Sigmoid colon (tissue), 7 donors: ENCODE measurements around the gene C2orf74. TPM values are rescaled to one million over a fixed set of nuclear protein-coding genes. Genes with fewer than 3 reads are reported as not detected.

Experiments
- DNase-seq: peaks from one replicate; pipeline ENCODE4 v3.0.0-alpha.2; 2019
- H3K27ac ChIP-seq, 4 donors: fragments of 200-600 bp; sonication (generic); one replicate each; pipeline ENCODE4 v1.5.1; 2016 to 2019; ENCODE audit warnings: mild to moderate bottlenecking in 1 of 4
- H3K27me3 ChIP-seq, 3 donors: fragments of 200-600 bp; sonication (generic); one replicate each; pipeline ENCODE4 v1.5.1; 2019; ENCODE audit warnings: mild to moderate bottlenecking in 1 of 3
- H3K36me3 ChIP-seq, 4 donors: fragments of 200-600 bp; sonication (generic); one replicate each; pipeline ENCODE4 v1.5.1; 2016 to 2019
- H3K4me1 ChIP-seq, 4 donors: fragments of 200-600 bp; sonication (generic); one replicate each; pipeline ENCODE4 v1.5.1; 2017 to 2019
- H3K4me3 ChIP-seq, 4 donors: fragments of 200-600 bp; sonication (generic); one replicate each; pipeline ENCODE4 v1.5.1; 2017 to 2019; ENCODE audit warnings: mild to moderate bottlenecking in 2 of 4, moderate library complexity in 1 of 4
- H3K9me3 ChIP-seq, 4 donors: fragments of 200-600 bp in 3 of 4; sonication (generic) in 3 of 4; one replicate each; pipeline versions ENCODE4 v1.5.1 to v1.6.1; 2013 to 2019
- CTCF ChIP-seq, 4 experiments: fragments of 450-650 bp in 3 of 4; fragments of 200-600 bp in 1 of 4; IDR thresholded peaks; one replicate each; pipeline ENCODE4 v1.5.1; 2016 to 2019; ENCODE audit warnings: antibody characterized with exemption in 4 of 4, mild to moderate bottlenecking in 3 of 4, moderate library complexity in 2 of 4
- EP300 ChIP-seq, 4 donors: sonication (generic); formaldehyde crosslinking; IDR thresholded peaks; one replicate each; pipeline ENCODE4 v1.6.1; 2017; ENCODE audit warnings: antibody characterized with exemption in 4 of 4
- POLR2A ChIP-seq, 2 donors: fragments of 450-650 bp; IDR thresholded peaks; one replicate each; pipeline ENCODE4 v1.6.1; 2016; ENCODE audit warnings: antibody characterized with exemption in 2 of 2, mild to moderate bottlenecking in 2 of 2, moderate library complexity in 2 of 2
- POLR2AphosphoS5 ChIP-seq, 4 donors: sonication (generic); formaldehyde crosslinking; IDR thresholded peaks; one replicate each; pipeline ENCODE4 v1.6.1; 2017; ENCODE audit warnings: antibody characterized with exemption in 4 of 4
- WGBS, 2 donors: extraction: QIAGEN DNeasy Blood & Tissue Kit; methylation state at CpG; one replicate each; pipeline ENCODE4 v1.1.7; 2013; 5-methylcytosine and 5-hydroxymethylcytosine counted together
- intact Hi-C: fragments of 100-400 bp; cut with DNase I; formaldehyde crosslinking; loops from one replicate; pipeline ENCODE4 v1.15.1; 2023
- polyA plus RNA-seq, 3 donors: library from polyadenylated mRNA; stranded (reverse); fragments of 200-250 nt; gene quantifications; one replicate each; pipeline ENCODE4 v1.2.3, GENCODE V29; 2013
- total RNA-seq, 4 donors: library from RNA; depleted of rRNA; stranded (reverse); fragments of >200 nt; gene quantifications; one replicate each; pipeline ENCODE4 v1.1.0, GENCODE V29; 2016
- donor health status: healthy with polysubstance abuse.
- donor health status: Bipolar disorder and iron deficiency.
- donor health status: healthy.

The C2orf74 gene
- total and polyA plus RNA-seq, 7 donors: 4.4 to 59.2 (median 18.6) TPM

DNA sequence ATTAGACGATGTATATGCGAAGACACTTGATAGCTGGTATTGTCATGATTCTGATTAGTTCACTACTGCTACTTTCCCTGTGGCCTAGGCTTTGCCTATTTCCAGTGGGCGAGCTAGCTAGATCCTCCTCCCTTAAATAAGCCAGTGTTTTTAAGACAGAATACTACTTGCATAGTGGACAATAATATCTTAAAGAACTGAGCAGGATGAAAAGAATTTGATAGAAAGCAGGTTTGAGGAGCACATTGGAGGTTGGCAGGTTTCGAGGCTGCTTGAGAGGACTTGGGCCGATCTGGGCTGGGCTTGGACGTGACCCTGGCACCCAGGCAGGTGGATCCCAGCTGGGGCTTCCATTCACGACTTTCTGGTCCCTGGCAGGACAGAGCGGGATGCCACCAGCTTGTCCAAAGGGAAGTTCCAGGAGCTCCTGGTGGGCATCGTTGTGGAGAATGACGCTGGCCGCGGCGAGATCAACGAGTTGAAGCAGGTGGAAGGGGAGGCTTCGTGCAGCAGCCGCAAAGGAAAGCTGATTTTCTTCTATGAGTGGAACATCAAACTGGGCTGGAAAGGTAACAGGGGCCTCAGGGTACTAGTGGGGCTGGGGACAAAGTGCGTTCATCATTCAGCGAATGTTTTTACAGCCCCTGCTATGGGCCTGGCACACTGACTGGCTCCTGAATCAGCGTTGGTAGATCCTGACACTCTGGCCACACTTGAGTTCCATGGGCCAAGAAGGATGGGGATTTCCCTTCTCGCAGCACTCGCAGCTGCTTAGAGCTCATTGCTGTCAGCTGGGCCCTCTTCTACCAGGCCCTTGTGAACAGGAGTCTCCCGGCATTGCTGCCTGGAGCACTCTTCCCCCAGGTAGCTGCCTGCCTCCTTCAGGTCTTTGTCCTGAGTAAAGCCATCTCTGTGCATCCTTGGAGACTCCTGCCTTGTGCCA lies 16.9 kb downstream of the C2orf74 start:
- no peak for DNase-seq
- Histone ChIP-seq H3K4me3 (peak overlapping the region; percentile 53 to 94 (median 88)), H3K27me3 (no peaks in the 10 kb centered on the region), H3K36me3 (peaks cover 10 to 33% (median 20%) of the 10 kb centered on the region in 4 donors), H3K27ac (peak overlapping the region; percentile 97 to 99 (median 98)), H3K9me3 (no peaks in the 10 kb centered on the region), H3K4me1 (peaks cover 0 to 55% (median 50%) of the 10 kb centered on the region in 4 donors)
- TF ChIP-seq EP300 (IDR thresholded peaks at IDR 0.05) (no peak), CTCF (IDR thresholded peaks at IDR 0.05) (no peak), POLR2A (IDR thresholded peaks at IDR 0.05) (no peak), POLR2AphosphoS5 (IDR thresholded peaks at IDR 0.05) (no peak)
- intact Hi-C loops: loop anchor here (5.0 kb wide), 3 partner anchors 112 to 627 kb away; partner anchors contain the start of genes BCL11A, SANBR and XPO1
- 88 to 90% methylated on average over 22 of the region's 22 CpGs for WGBS, 2 donors

GRCh38 chr2:61179701-61180639 lies 18.0 kb downstream of the C2orf74 start:
- DNase-seq: peak; percentile 92
- intact Hi-C loops: loop anchor here (5.0 kb wide), 3 partner anchors 113 to 628 kb away; partner anchors contain the start of genes BCL11A, SANBR and XPO1
- Histone ChIP-seq H3K27me3 (no peaks in the 10 kb centered on the region), H3K9me3 (no peaks in the 10 kb centered on the region), H3K4me1 (peaks cover 0 to 58% (median 50%) of the 10 kb centered on the region in 4 donors), H3K27ac (peak overlapping the region; percentile 66 to 99 (median 98)), H3K36me3 (peaks cover 19 to 44% (median 22%) of the 10 kb centered on the region in 4 donors), H3K4me3 (peak overlapping the region in 2 of 4 donors; percentile 10 to 18)
- TF ChIP-seq POLR2AphosphoS5 (IDR thresholded peaks at IDR 0.05) (peak; percentile 12 to 36 (median 26)), EP300 (IDR thresholded peaks at IDR 0.05) (no peak), POLR2A (IDR thresholded peaks at IDR 0.05) (no peak), CTCF (IDR thresholded peaks at IDR 0.05) (no peak)
- 74 to 77% methylated on average over 14 of the region's 14 CpGs for WGBS, 2 donors

DNA sequence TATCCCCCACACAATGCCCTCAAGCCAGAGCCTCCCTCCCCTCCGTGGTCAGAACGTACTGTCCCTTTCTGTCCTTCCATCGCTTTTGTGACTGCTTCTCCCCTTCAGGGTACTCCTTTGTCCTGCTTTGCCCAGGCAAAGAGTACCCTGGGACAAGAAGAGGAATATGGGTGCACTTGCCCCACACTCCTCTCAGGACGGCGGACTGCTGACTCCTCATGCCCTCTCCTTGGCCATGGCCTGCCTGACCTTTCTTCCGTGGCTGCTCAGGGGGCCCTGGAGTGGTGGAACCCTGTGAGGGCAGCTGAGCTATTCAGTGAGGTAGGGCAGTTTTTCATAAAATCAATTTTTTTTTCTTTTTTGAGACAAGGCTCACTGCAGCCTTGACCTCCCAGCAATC lies 18.7 kb downstream of the C2orf74 start:
- Histone ChIP-seq H3K27me3 (no peaks in the 10 kb centered on the region), H3K4me3 (peak overlapping the region in 2 of 4 donors; percentile 10 to 18), H3K4me1 (peaks cover 0 to 58% (median 50%) of the 10 kb centered on the region in 4 donors), H3K27ac (peak overlapping the region; percentile 66 to 99 (median 98)), H3K36me3 (peaks cover 23 to 51% (median 26%) of the 10 kb centered on the region in 4 donors), H3K9me3 (no peaks in the 10 kb centered on the region)
- DNase-seq: no peak
- 94% methylated on average over 6 of the region's 6 CpGs for WGBS, 2 donors
- TF ChIP-seq POLR2AphosphoS5 (IDR thresholded peaks at IDR 0.05) (no peak), EP300 (IDR thresholded peaks at IDR 0.05) (no peak), POLR2A (IDR thresholded peaks at IDR 0.05) (no peak), CTCF (IDR thresholded peaks at IDR 0.05) (no peak)
- intact Hi-C loops: no loop called here

- no peak for DNase-seq
- intact Hi-C loops: no loop called here
- Histone ChIP-seq H3K4me3 (no peak overlapping the region), H3K36me3 (peaks cover 28 to 59% (median 33%) of the 10 kb centered on the region in 4 donors), H3K27ac (peak overlapping the region; percentile 1 to 98 (median 61)), H3K27me3 (no peaks in the 10 kb centered on the region), H3K4me1 (peaks cover 0 to 52% (median 46%) of the 10 kb centered on the region in 4 donors), H3K9me3 (no peaks in the 10 kb centered on the region)
- TF ChIP-seq CTCF (IDR thresholded peaks at IDR 0.05) (no peak), EP300 (IDR thresholded peaks at IDR 0.05) (no peak), POLR2AphosphoS5 (IDR thresholded peaks at IDR 0.05) (no peak), POLR2A (IDR thresholded peaks at IDR 0.05) (no peak)
- WGBS, 2 donors: 81 to 84% methylated on average over 10 of the region's 10 CpGs
These were observed 19.5 kb downstream of the C2orf74 start for GRCh38 chr2:61181382-61182058.
